ENCODE measurements around the gene EFHC1.

EFHC1 gene

DNA sequence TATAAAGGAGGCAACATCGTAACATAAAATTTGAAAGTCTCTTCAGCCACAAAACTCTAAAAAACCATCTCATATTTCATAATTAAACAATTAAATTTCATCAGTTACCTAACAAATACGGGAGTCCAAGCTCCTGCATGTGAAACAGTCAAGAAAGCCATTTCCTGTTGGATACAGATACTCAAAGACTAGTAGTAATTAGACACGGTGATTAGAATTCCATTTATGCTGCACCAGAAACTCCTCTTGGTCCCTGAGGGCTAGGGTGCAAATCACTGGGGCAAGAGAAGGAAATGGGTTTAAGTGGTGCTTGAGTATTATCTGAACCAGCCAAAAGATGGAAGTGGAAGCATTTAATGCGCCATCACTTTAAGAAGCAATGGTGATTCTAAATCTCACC is 129.3 kb downstream of the EFHC1 start:
- Histone ChIP-seq H3K4me1 (ENCODE audit: low read length) (peaks cover 94% of the 10 kb centered on the region), H3K4me3 (ENCODE audit: low read length) (no peak overlapping the region), H3K36me3 (replicated peaks; ENCODE audit: insufficient read depth, low read length) (no peaks in the 10 kb centered on the region; the same call in 1 of the 2 replicates), H2AFZ (ENCODE audit: low read length) (no peak overlapping the region), H3K9me2 (replicated peaks; ENCODE audit: insufficient read depth, low read length) (no peaks in the 10 kb centered on the region), H3K27ac (ENCODE audit: low read length) (peak overlapping the region; percentile 26; the same call in 1 of the 2 replicates), H3K9ac (ENCODE audit: low read length) (no peak overlapping the region), H3K79me2 (ENCODE audit: low read length) (peaks cover 100% of the 10 kb centered on the region), H3K4me2 (ENCODE audit: low read depth, low read length) (no peak overlapping the region), H3K9me3 (replicated peaks; ENCODE audit: insufficient read depth, low read length) (no peaks in the 10 kb centered on the region), H3F3A (ENCODE audit: insufficient read depth, low read length) (peaks cover 78% of the 10 kb centered on the region), H4K20me1 (ENCODE audit: insufficient read depth, low read length) (no peaks in the 10 kb centered on the region), H3K27me3 (replicated peaks; ENCODE audit: insufficient read depth, low read length) (no peaks in the 10 kb centered on the region)
- TF ChIP-seq EZH2phosphoT487 (IDR thresholded peaks at IDR 0.05; ENCODE audit: low read length): no peak
- TF ChIP-seq, protein P1, sequence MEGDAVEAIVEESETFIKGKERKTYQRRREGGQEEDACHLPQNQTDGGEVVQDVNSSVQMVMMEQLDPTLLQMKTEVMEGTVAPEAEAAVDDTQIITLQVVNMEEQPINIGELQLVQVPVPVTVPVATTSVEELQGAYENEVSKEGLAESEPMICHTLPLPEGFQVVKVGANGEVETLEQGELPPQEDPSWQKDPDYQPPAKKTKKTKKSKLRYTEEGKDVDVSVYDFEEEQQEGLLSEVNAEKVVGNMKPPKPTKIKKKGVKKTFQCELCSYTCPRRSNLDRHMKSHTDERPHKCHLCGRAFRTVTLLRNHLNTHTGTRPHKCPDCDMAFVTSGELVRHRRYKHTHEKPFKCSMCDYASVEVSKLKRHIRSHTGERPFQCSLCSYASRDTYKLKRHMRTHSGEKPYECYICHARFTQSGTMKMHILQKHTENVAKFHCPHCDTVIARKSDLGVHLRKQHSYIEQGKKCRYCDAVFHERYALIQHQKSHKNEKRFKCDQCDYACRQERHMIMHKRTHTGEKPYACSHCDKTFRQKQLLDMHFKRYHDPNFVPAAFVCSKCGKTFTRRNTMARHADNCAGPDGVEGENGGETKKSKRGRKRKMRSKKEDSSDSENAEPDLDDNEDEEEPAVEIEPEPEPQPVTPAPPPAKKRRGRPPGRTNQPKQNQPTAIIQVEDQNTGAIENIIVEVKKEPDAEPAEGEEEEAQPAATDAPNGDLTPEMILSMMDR (IDR thresholded peaks at IDR 0.05; ENCODE audit: low read length): no peak
- TF ChIP-seq EZH2 (optimal IDR thresholded peaks at IDR 0.05; ENCODE audit: low read depth, low read length): no peak
- DNase-seq: no peak

DNA sequence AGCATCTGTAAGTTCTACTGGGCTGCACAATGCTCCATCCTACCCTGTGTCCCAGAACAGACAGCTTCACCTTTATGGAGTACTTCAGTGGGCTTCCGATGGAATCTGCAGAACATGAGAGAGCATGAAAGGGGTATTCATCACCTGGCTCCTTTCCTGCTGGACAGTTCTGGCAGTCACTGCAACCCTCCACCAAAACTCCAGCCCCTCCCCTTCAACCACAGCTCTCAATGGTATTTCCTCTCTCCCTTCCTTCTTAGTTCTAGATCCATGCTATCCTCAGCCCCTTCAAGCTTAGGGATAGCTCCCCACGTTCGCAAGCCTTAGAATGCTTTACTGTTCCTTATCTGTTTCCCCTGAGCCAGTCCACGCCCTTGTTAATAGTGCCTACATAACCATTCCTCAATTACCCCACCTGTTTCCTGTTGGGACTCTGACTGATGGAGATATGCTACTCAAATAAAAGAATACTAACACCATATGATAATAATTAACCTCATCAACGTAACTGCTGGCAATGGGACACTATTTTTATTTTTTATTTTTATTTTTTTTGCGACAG is 130.0 kb downstream of the EFHC1 start:
- H3K4me1 ChIP-seq (ENCODE audit: low read length): peaks cover 94% of the 10 kb centered on the region
- H4K20me1 ChIP-seq (ENCODE audit: insufficient read depth, low read length): no peaks in the 10 kb centered on the region
- no peaks in the 10 kb centered on the region for H3K27me3 ChIP-seq (replicated peaks; ENCODE audit: insufficient read depth, low read length)
- H3K9ac ChIP-seq (ENCODE audit: low read length): no peak overlapping the region
- H3K79me2 ChIP-seq (ENCODE audit: low read length): peaks cover 100% of the 10 kb centered on the region
- H3F3A ChIP-seq (ENCODE audit: insufficient read depth, low read length): peaks cover 84% of the 10 kb centered on the region
- H3K4me2 ChIP-seq (ENCODE audit: low read depth, low read length): no peak overlapping the region; the same call in 1 of the 2 replicates
- H3K4me3 ChIP-seq (ENCODE audit: low read length): no peak overlapping the region
- H2AFZ ChIP-seq (ENCODE audit: low read length): no peak overlapping the region
- TF ChIP-seq EZH2phosphoT487 (IDR thresholded peaks at IDR 0.05; ENCODE audit: low read length): no peak
- TF ChIP-seq, protein P1 (IDR thresholded peaks at IDR 0.05; ENCODE audit: low read length): no peak
- H3K27ac ChIP-seq (ENCODE audit: low read length): peak overlapping the region; percentile 26; the same call in 1 of the 2 replicates
- no peaks in the 10 kb centered on the region for H3K9me3 ChIP-seq (replicated peaks; ENCODE audit: insufficient read depth, low read length)
- H3K36me3 ChIP-seq (replicated peaks; ENCODE audit: insufficient read depth, low read length): no peaks in the 10 kb centered on the region; the same call in 1 of the 2 replicates
- no peak for DNase-seq
- H3K9me2 ChIP-seq (replicated peaks; ENCODE audit: insufficient read depth, low read length): no peaks in the 10 kb centered on the region

DNA sequence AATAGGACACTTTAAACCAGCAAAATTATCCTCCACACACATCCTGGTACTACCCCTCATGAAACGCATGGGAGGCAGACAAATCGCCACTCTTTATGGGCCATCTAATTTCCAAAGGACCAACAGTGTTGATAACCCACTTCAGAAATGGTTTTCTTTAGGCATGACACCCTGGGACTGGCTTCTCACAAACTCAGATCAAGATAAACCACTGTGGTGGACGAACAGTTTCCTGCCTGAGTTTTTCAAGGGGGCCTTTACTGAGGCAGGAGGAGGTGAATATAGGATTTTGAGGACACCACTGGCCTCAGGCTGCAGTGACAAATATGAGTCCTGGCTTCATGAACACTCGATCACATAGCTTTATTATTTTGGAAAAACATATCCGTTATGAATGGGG is 130.7 kb downstream of the EFHC1 start:
- Histone ChIP-seq H3K4me1 (ENCODE audit: low read length) (peaks cover 94% of the 10 kb centered on the region), H3K79me2 (ENCODE audit: low read length) (peaks cover 100% of the 10 kb centered on the region)
- TF ChIP-seq, protein P1 (IDR thresholded peaks at IDR 0.05; ENCODE audit: low read length): no peak
- TF ChIP-seq EZH2 (optimal IDR thresholded peaks at IDR 0.05; ENCODE audit: low read depth, low read length) (no peak), EZH2phosphoT487 (IDR thresholded peaks at IDR 0.05; ENCODE audit: low read length) (no peak)

More for the DNA sequence above, 130.7 kb downstream of the EFHC1 start:
- Histone ChIP-seq H3K36me3 (replicated peaks; ENCODE audit: insufficient read depth, low read length) (no peaks in the 10 kb centered on the region; the same call in 1 of the 2 replicates), H3K9me3 (replicated peaks; ENCODE audit: insufficient read depth, low read length) (no peaks in the 10 kb centered on the region), H3K4me3 (ENCODE audit: low read length) (no peak overlapping the region), H2AFZ (ENCODE audit: low read length) (no peak overlapping the region), H3K27me3 (replicated peaks; ENCODE audit: insufficient read depth, low read length) (no peaks in the 10 kb centered on the region), H4K20me1 (ENCODE audit: insufficient read depth, low read length) (no peaks in the 10 kb centered on the region), H3K27ac (ENCODE audit: low read length) (peak overlapping the region; percentile 94; the same call in 1 of the 2 replicates), H3K9me2 (replicated peaks; ENCODE audit: insufficient read depth, low read length) (no peaks in the 10 kb centered on the region), H3F3A (ENCODE audit: insufficient read depth, low read length) (peaks cover 86% of the 10 kb centered on the region), H3K9ac (ENCODE audit: low read length) (no peak overlapping the region), H3K4me2 (ENCODE audit: low read depth, low read length) (peak overlapping the region; percentile 78; the same call in 1 of the 2 replicates)
- DNase-seq: no peak
